HUES6 (cell line): Measurements from ENCODE around the gene TUT4.
A peak's percentile ranks its signal among the peaks of the same experiment; 100 is the strongest.

Experiments
- H3K27ac ChIP-seq: 2 replicates; pipeline ENCODE4 v1.7.0; 2013; ENCODE audit warnings: low read depth, mild to moderate bottlenecking, low read length, inconsistent platforms
- H3K27me3 ChIP-seq: 2 replicates; pipeline ENCODE4 v1.6.1; 2013; ENCODE audit warnings: low read length; ENCODE audit not compliant: control insufficient read depth, insufficient read depth
- H3K36me3 ChIP-seq: 2 replicates; pipeline ENCODE4 v1.6.1; 2013; ENCODE audit warnings: low read length; ENCODE audit not compliant: control insufficient read depth, insufficient read depth
- H3K4me1 ChIP-seq: 2 replicates; pipeline ENCODE4 v1.6.1; 2013; ENCODE audit warnings: low read length; ENCODE audit not compliant: control insufficient read depth, insufficient read depth
- H3K4me3 ChIP-seq: 2 replicates; pipeline ENCODE4 v1.5.1; 2013; ENCODE audit warnings: low read depth, low read length
- H3K9ac ChIP-seq: one replicate; pipeline ENCODE4 v1.6.1; 2013; ENCODE audit warnings: mild to moderate bottlenecking, low read length
- H3K9me3 ChIP-seq: 2 replicates; pipeline ENCODE4 v1.6.1; 2013; ENCODE audit warnings: low read depth, low read length; ENCODE audit not compliant: control insufficient read depth, insufficient read depth

Gene TUT4

DNA sequence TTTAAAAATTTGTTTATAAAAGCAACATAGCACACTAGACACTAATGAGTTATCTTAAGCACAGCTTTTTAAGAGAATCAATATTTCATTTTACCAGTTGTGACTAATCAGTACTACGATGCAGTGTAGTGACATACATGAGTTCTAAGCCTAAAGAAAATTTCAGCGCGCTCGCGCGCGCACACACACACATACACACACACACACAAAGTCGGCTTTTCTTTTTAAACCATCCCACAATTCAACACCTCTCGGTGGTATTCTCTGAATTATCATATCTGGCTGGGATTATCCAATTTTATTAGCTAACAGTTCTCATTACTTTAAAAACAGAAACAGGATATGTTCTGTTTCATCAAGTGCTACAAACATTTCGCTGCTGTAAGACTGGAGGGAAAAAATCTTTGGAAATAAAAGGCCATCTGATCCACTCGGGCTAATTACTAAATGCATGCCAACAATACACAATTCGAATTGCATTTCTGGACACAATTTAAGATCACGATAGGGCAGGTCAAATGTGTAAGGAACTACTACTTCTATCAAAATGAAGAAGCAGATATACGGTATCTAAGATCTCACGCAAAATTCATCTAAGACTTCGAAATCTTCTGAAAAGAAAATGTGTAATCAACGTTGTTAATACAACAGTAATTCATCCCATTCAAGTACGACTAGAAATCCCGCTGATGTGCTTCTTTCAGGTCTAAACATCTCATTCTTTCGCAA, 1.2 kb downstream of the TUT4 start:
- H3K4me1 ChIP-seq = peaks cover 27% of the 10 kb centered on the region
- H3K27me3 ChIP-seq = no peaks in the 10 kb centered on the region
- H3K36me3 ChIP-seq = no peaks in the 10 kb centered on the region
- H3K9ac ChIP-seq = peak overlapping the region; percentile 86
- peak overlapping the region; percentile 84 for H3K4me3 ChIP-seq
- no peak overlapping the region for H3K27ac ChIP-seq
- no peaks in the 10 kb centered on the region; the same call in 1 of the 2 replicates for H3K9me3 ChIP-seq

DNA sequence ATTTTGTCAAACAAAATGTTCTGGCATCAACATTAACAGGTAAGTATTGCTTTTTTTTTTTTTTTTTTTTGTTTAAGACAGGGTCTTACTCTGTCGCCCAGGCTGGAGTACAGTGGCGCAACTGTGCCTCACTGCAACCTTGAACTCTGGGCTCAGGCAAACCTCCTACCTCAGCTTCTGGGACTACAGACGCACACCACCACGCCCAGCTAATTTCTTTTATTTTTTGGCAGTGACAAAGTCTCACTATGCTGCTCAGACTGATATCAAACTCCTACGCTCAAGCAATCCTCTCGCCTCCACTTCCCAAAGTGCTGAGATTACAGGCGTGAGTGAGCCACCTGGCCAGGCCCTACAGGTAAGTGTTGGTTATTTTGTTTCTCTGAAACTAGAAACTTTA, 2.4 kb downstream of the TUT4 start:
- Histone ChIP-seq H3K4me3 (no peak overlapping the region), H3K4me1 (peaks cover 27% of the 10 kb centered on the region), H3K27ac (no peak overlapping the region), H3K9me3 (no peaks in the 10 kb centered on the region; the same call in 1 of the 2 replicates), H3K27me3 (no peaks in the 10 kb centered on the region), H3K9ac (no peak overlapping the region), H3K36me3 (no peaks in the 10 kb centered on the region)

DNA sequence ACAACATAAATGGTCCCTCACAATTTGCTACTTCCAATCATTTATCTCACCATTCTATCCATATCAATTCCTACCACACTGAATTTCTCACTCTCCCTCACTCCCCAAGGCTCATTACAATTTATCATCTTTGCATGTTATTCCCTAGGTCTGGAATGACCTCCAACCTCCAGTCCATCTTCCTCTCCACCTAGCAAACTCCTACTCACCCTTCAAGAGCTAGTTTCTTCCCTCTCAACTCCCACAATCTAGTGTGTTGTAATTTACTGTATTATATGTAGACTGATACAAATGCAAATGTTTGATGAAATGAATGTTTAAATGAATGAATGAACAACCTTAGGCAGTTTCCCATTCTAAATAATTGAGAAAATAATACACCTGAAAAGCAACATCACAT, 3.6 kb downstream of the TUT4 start:
- Histone ChIP-seq H3K9ac (no peak overlapping the region), H3K4me3 (no peak overlapping the region), H3K27me3 (no peaks in the 10 kb centered on the region), H3K36me3 (no peaks in the 10 kb centered on the region), H3K27ac (no peak overlapping the region), H3K9me3 (peaks cover 6% of the 10 kb centered on the region), H3K4me1 (peaks cover 16% of the 10 kb centered on the region)

DNA sequence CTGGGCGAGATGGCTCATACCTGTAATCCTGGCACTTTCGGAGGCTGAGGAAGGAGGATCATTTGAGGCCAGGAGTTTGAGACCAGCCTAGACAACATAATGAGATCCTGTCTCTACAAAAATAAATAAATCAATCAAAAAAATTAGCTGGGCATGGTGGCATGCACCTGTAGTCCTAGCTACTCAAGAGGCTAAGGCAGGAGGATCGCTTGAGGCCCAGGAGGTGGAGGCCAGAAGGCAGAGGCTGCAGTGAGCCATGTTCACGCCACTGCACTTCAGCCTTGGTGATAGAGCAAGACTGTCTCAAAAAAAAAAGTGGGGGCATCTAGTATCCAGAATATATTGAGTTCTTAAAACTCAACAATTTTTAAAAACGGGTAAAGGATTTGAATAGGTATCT, 6.0 kb downstream of the TUT4 start:
- Histone ChIP-seq H3K4me3 (no peak overlapping the region), H3K27ac (no peak overlapping the region), H3K4me1 (peaks cover 13% of the 10 kb centered on the region), H3K27me3 (no peaks in the 10 kb centered on the region), H3K9me3 (peaks cover 22% of the 10 kb centered on the region), H3K36me3 (no peaks in the 10 kb centered on the region), H3K9ac (no peak overlapping the region)

DNA sequence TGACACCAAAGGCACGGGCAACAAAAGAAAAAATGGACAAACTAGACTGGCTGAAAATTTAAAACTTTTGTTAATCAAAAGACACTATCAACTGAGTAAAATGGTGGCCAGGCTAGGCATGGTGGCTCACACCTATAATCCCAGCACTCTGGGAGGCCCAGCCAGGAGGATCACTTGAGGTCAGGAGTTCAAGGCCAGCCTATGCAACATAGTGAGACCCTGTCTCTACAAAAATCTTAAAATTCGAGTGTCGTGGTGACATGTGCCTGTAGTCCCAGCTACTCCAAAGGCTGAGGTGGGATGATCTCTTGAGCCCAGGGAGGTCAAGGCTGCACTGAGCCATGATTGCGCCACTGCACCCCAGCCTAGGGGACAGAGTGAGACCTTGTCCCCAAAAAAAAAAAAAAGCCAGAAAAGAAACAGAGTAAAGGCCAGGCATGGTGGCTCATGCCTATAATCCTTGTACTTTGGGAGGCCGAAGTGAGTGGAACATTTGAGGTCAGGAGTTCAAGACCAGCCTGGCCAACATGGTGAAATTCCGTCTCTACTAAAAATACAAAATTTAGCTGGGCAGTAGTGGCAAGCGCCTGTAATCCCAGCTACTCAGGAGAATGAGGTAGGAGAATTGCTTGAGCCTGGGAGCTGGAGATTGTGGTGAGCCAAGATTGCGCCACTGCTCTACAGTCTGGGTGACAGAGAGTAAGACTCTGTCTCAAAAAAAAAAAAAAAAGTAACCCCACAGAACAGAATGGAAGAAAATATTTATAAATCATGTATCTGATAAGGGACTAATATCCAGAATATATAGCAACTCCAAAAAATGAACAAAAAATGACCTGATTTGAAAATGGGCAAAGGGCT, 8.0 kb downstream of the TUT4 start:
- Histone ChIP-seq H3K4me1 (peaks cover 5% of the 10 kb centered on the region), H3K27me3 (no peaks in the 10 kb centered on the region), H3K9me3 (peaks cover 24% of the 10 kb centered on the region), H3K4me3 (no peak overlapping the region), H3K36me3 (no peaks in the 10 kb centered on the region), H3K27ac (no peak overlapping the region), H3K9ac (no peak overlapping the region)

DNA sequence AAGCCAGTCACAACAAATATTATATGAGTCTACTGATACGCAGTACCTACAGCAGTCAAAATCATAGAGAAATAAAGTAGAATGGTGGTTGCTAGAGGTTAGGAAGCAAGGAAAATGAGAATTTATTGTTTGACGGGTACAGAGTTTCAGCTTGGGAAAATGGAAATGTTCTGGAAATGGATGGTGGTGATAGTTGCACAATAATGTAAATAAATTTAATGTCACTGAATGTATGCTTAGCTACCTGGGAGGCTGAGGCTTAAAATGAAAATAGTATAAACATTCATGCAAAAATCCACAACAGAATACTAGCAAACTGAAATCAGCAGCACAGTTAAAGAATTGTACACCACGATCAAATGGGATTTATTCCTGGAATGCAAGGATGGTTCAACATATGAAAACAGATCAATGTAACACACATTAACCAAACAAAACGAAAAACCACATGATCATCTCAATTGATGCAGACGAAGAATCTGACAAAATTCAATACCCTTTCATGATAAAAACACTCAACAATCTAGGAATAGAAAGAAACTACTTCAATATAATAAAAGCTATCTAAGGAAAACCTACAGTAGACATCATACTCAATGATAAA, 10.7 kb downstream of the TUT4 start:
- H3K36me3 ChIP-seq = no peaks in the 10 kb centered on the region
- no peak overlapping the region for H3K9ac ChIP-seq
- no peak overlapping the region for H3K4me3 ChIP-seq
- H3K27ac ChIP-seq = no peak overlapping the region
- H3K9me3 ChIP-seq = peaks cover 24% of the 10 kb centered on the region
- no peaks in the 10 kb centered on the region for H3K27me3 ChIP-seq
- no peaks in the 10 kb centered on the region for H3K4me1 ChIP-seq

DNA sequence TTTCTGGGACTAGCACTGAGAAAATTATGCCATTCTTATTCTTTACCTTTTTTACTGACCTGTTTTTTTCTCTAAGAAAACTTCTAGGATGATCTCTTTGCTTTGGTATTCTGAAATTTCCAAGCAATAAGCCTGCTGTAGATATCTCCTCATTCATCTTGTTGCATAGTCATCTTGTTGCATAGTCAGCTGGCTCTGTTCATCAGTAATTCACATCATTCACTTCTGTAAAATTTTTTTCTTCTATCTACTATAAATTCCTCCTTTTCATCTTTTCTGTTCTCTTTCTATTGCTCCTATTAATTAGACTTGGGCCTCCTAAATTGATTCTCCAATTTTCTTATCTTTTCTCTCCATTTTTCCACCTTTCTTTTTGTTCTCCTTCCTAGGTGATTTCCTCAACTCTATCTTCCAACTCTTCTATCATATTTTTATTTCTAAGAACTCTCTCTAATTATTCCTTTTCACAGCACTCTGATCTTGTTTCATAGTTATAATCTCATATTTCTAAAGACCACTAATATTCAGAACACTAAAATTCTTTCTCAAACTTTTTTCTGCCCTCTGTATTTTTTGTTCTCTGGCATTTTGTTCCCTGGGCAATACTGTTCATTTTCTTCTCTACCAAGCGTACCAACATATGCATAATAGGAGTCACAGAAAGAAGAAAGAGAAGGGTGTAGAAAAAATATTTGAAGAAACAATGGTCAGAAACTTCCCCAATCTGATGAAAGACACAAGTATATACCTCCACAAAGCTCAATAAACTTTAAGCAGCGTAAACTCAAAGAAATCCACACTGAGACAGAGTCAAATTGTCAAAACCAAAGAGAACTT, 17.7 kb downstream of the TUT4 start:
- H3K36me3 ChIP-seq = no peaks in the 10 kb centered on the region
- no peaks in the 10 kb centered on the region for H3K4me1 ChIP-seq
- no peak overlapping the region for H3K27ac ChIP-seq
- H3K9me3 ChIP-seq = peaks cover 5% of the 10 kb centered on the region; the same call in 1 of the 2 replicates
- H3K27me3 ChIP-seq = no peaks in the 10 kb centered on the region
- no peak overlapping the region for H3K9ac ChIP-seq
- no peak overlapping the region for H3K4me3 ChIP-seq

DNA sequence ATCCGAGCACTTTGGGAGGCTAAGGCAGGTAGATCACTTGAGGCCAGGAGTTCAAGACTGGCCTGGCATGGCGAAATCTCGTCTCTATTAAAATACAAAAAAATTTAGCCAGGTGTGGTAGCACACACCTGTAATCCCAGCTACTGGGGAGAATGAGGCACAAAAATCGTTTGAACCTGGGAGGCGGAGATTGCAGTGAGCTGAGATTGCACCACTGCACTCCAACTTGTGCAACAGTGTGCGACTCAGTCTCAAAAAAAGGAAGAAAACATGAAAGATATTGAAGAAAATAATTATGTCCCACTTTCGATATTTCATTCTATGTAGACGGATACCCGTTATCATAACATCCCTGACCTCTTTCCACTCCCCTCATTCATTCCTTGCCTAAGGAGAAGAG, 19.2 kb downstream of the TUT4 start:
- Histone ChIP-seq H3K27me3 (no peaks in the 10 kb centered on the region), H3K9me3 (peaks cover 5% of the 10 kb centered on the region; the same call in 1 of the 2 replicates), H3K4me1 (no peaks in the 10 kb centered on the region), H3K27ac (no peak overlapping the region), H3K4me3 (no peak overlapping the region), H3K9ac (no peak overlapping the region), H3K36me3 (no peaks in the 10 kb centered on the region)

DNA sequence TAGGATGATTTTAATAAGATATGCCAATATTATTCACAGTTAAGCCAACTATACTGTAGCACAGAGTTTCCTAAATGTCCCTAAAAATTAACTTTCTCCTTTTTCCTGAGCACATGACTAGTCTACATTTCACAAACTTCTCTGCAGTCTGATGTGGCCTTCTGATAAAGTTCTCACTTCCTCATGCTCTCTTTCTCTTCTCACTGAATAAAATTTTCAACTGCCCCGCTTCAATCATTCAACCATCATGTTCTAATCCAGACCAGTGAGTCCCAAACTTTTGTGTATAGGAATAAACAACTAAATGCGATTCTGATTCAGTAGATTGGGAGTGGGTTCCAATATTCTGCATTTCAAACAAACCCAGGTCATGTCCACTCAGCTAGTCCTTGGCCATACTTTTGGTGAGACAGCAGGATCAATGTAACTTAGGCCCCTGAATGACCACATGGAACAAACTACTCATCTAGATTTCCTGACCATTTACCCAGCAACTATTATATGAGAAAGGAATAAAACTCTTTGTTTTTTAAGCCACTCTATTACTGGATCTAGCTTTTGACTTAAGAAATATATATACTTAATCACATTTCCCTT, 20.1 kb downstream of the TUT4 start:
- no peaks in the 10 kb centered on the region for H3K4me1 ChIP-seq
- no peaks in the 10 kb centered on the region for H3K36me3 ChIP-seq
- no peak overlapping the region for H3K4me3 ChIP-seq
- H3K9ac ChIP-seq = no peak overlapping the region
- H3K9me3 ChIP-seq = peaks cover 5% of the 10 kb centered on the region; the same call in 1 of the 2 replicates
- H3K27ac ChIP-seq = no peak overlapping the region
- no peaks in the 10 kb centered on the region for H3K27me3 ChIP-seq

DNA sequence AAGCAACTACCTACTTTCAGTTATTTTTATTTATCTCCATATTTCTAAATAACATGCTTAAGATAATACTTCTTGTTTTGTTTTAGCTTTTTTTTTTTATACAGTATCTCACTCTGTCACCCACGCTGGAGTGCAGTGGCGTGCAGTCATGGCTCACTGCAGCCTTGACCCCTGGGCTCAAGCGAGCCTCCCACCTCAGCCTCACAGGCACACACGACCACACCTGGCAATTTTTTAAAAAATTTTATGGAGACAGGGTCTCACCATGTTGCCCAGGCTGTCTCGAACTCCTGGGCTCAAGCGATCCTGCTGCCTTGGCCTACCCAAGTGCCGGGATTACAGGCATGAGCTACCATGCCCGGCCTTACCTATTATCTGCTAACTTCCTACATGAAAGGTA, 20.6 kb downstream of the TUT4 start:
- Histone ChIP-seq H3K4me1 (no peaks in the 10 kb centered on the region), H3K36me3 (no peaks in the 10 kb centered on the region), H3K9ac (no peak overlapping the region), H3K4me3 (no peak overlapping the region), H3K27ac (no peak overlapping the region), H3K9me3 (peaks cover 5% of the 10 kb centered on the region; the same call in 1 of the 2 replicates), H3K27me3 (no peaks in the 10 kb centered on the region)
